ENCODE data around the gene SLC16A11. TPM values are rescaled to one million over a fixed set of nuclear protein-coding genes. Genes with fewer than 3 reads are reported as not detected.
A peak's percentile ranks its signal among the peaks of the same experiment; 100 is the strongest.

Gene SLC16A11
- total RNA-seq, 2 experiments from 2014 or later: 1.4 to 1.5 TPM

DNA sequence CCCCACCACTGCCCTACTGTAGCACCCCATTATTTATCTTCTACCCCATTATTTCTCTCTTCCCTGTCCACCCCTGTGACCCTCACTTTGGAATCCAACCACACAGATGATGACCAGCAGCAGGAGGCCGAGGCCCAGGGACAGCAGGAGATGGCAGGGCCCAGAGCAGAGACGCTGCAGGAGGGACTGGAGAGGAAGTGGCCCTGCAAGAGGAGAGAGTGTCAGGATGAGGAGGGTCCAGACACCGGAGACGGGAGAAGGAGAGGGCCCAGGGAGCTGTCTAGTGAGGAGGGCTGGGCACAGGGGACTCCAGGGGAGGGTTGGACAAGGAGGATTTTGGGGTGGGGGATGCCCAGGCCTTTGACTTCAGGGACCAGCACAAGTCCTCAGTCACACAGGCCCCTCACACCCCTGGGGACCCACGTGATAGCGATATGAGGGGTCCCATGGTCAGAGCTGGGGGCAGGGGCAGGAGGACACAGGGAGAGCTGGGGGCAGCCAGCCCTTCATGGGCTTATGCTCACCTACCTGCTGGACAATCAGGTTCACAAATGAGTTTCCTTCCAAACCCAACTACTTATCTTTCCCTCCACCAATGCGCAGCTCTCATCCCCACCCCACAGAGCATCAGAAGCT is 34.1 kb upstream of the SLC16A11 start:
- no peak overlapping the region for H3K4me3 Mint-ChIP-seq
- ChIA-PET POLR2A (no interaction called here), CTCF (no interaction called here)
- no peaks in the 10 kb centered on the region for H3K27me3 Mint-ChIP-seq
- no peak overlapping the region for H3K27ac Mint-ChIP-seq
- DNase-seq: no peak
- peaks cover 19% of the 10 kb centered on the region for H3K4me1 Mint-ChIP-seq (ENCODE audit: low read depth)
- intact Hi-C loops (cut with micrococcal nuclease): no loop called here
- no peaks in the 10 kb centered on the region for H3K9me3 Mint-ChIP-seq
- no peaks in the 10 kb centered on the region for H3K36me3 Mint-ChIP-seq

DNA sequence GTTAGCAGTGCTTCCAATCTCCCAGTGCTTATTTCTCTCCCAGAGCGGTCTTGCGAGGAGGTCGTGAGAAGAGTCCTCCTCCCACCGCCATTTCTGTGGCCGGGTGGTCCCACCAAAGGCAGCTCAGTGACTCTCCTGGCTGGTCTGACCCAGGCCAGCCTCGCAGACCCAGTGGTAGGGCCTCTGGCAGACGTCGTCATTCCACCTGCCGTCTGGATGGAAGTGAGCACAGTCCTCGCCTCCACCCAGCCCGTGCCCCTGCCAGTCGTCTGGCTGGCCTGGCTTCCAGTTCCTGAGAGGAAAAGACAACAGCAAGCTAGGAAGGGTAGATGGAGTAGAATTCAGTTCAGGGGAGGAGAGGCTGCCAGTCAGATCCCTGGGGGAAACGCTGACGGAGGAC is 31.0 kb upstream of the SLC16A11 start:
- no peaks in the 10 kb centered on the region for H3K36me3 Mint-ChIP-seq
- ChIA-PET POLR2A (no interaction called here), CTCF (interaction anchor here (1.5 kb wide), 1 partner anchor 231 kb away, joined by 4 read pairs; no protein-coding TSS in a partner anchor)
- no peak overlapping the region for H3K27ac Mint-ChIP-seq
- no peaks in the 10 kb centered on the region for H3K27me3 Mint-ChIP-seq
- intact Hi-C loops (cut with micrococcal nuclease): no loop called here
- H3K4me1 Mint-ChIP-seq (ENCODE audit: low read depth): no peaks in the 10 kb centered on the region
- DNase-seq: no peak
- no peaks in the 10 kb centered on the region for H3K9me3 Mint-ChIP-seq
- H3K4me3 Mint-ChIP-seq: no peak overlapping the region

- Mint-ChIP-seq H3K27me3 (no peaks in the 10 kb centered on the region), H3K4me1 (ENCODE audit: low read depth) (no peaks in the 10 kb centered on the region), H3K9me3 (peaks cover 18% of the 10 kb centered on the region), H3K27ac (no peak overlapping the region), H3K36me3 (peaks cover 4% of the 10 kb centered on the region), H3K4me3 (no peak overlapping the region)
- no peak for DNase-seq
- intact Hi-C loops (cut with micrococcal nuclease): no loop called here
- POLR2A ChIA-PET: no interaction called here
- CTCF ChIA-PET: no interaction called here
These were observed 28.5 kb upstream of the SLC16A11 start for GRCh38 chr17:7072406-7072805.

- no peak for DNase-seq
- H3K4me1 Mint-ChIP-seq (ENCODE audit: low read depth): no peaks in the 10 kb centered on the region
- H3K27me3 Mint-ChIP-seq: peaks cover 1% of the 10 kb centered on the region
- intact Hi-C loops (cut with micrococcal nuclease): no loop called here
- H3K9me3 Mint-ChIP-seq: peaks cover 21% of the 10 kb centered on the region
- no peak overlapping the region for H3K4me3 Mint-ChIP-seq
- H3K36me3 Mint-ChIP-seq: peaks cover 6% of the 10 kb centered on the region
- H3K27ac Mint-ChIP-seq: no peak overlapping the region
- CTCF ChIA-PET: interaction anchor here (0.6 to 0.7 kb wide), 2 partner anchors 11 to 21 kb away, joined by 3 to 4 read pairs; no protein-coding TSS in a partner anchor
- POLR2A ChIA-PET: no interaction called here
These were observed 26.8 kb upstream of the SLC16A11 start for GRCh38 chr17:7070712-7071111.

DNA sequence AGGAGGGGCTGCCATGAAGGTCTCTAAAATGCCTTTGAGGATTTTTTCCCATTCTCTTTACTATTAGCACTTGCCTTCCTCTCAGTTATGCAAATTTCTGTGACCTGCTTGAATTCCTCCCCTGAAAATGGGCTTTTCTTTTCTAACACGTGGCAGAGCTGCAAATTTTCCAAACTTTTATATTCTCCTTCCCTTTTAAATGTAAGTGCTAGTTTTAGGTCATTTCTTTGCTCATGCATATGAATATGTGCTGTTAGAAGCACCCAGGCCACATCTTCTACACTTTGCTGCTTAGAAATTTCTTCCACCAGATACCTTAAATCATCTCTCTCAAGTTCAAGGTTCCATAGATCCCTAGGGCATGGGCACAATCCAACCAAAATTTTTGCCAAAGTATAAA is 24.4 kb upstream of the SLC16A11 start:
- CTCF ChIA-PET: interaction anchor here (1.3 kb wide), 1 partner anchor 69 kb away, joined by 4 read pairs; no protein-coding TSS in a partner anchor
- POLR2A ChIA-PET: no interaction called here

DNA sequence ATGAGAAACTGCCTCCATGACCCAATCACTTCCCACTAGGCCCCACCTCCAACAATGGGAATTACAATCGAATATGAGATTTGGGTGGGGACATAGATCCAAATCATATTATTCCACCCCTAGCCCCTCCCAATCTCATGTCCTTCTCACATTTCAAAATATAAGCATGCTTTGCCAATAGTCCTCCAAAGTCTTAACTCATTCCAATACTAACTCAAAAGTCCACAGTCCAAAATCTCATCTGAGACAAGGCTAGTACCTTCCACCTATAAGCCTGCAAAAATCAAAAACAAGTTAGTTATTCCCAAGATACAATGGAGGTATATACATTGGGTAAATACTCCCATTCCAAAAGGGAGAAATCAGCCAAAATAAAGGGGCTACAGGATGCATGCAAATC is 23.3 kb upstream of the SLC16A11 start:
- peaks cover 17% of the 10 kb centered on the region for H3K27me3 Mint-ChIP-seq
- H3K36me3 Mint-ChIP-seq: peaks cover 6% of the 10 kb centered on the region
- no peak overlapping the region for H3K4me3 Mint-ChIP-seq
- DNase-seq: no peak
- CTCF ChIA-PET: interaction anchor here (0.7 to 1.3 kb wide), 2 partner anchors 10 to 70 kb away, joined by 4 to 5 read pairs; no protein-coding TSS in a partner anchor
- H3K4me1 Mint-ChIP-seq (ENCODE audit: low read depth): no peaks in the 10 kb centered on the region
- POLR2A ChIA-PET: no interaction called here
- peaks cover 21% of the 10 kb centered on the region for H3K9me3 Mint-ChIP-seq
- H3K27ac Mint-ChIP-seq: no peak overlapping the region
- intact Hi-C loops (cut with micrococcal nuclease): no loop called here

More for the DNA sequence above, 24.4 kb upstream of the SLC16A11 start:
- intact Hi-C loops (cut with micrococcal nuclease): no loop called here
- Mint-ChIP-seq H3K4me1 (ENCODE audit: low read depth) (no peaks in the 10 kb centered on the region), H3K9me3 (peaks cover 21% of the 10 kb centered on the region), H3K36me3 (peaks cover 6% of the 10 kb centered on the region), H3K4me3 (no peak overlapping the region), H3K27ac (no peak overlapping the region), H3K27me3 (peaks cover 12% of the 10 kb centered on the region)
- no peak for DNase-seq

DNA sequence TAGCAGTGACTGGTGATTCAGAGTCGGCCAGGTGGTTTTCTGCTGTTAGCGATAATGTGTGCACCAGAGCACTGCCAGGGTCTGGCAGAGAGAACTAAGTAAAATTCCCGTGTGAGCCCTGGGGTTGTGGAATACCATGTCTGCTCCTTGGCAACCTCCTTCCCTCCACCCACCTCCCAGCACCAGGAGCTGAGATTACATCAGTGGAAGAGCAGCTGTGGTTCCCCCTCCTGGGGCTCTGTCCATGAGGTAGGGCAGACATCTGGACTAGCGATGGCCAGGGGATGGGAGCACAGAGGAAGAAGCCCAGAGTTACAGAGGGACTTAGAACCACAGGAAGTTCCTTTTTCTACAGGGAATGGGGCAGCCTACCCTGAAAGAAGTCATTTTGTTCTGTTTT is 20.4 kb upstream of the SLC16A11 start:
- no peak for DNase-seq
- CTCF ChIA-PET: no interaction called here
- Mint-ChIP-seq H3K27me3 (peaks cover 17% of the 10 kb centered on the region), H3K36me3 (peaks cover 6% of the 10 kb centered on the region), H3K9me3 (peaks cover 21% of the 10 kb centered on the region), H3K27ac (no peak overlapping the region), H3K4me3 (no peak overlapping the region), H3K4me1 (ENCODE audit: low read depth) (peaks cover 16% of the 10 kb centered on the region)
- POLR2A ChIA-PET: interaction anchor here (0.9 kb wide), 1 partner anchor 17 kb away, joined by 3 read pairs; no protein-coding TSS in a partner anchor
- intact Hi-C loops (cut with micrococcal nuclease): no loop called here

DNA sequence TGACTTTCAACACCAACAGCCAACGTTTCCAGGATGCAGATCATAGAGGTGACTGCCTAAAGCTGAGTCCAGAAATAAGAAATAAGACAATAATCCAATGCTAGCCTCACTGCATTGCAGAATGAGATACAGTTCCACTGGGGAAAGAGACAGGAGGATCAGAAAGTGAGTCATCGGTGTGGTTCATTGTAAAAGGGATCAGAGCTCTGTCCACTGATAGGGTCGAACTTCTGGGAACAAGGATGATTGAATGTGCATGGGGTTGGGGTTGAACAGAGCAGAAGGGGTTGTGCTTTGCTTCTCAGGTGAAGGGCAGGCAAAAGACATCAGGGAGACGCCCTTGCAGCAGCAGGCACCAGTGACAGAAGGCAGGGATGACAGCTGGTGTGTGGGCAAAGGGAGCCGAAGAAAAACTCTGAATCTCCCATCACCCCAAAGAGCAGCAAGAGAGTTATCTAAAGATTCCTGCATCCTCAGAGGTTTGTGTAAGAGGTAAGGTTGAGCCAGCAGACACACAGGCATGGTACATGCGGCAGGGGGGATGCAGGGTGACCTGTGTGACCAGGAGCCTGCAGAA is 19.7 kb upstream of the SLC16A11 start:
- intact Hi-C loops (cut with micrococcal nuclease): no loop called here
- Mint-ChIP-seq H3K27ac (no peak overlapping the region), H3K9me3 (peaks cover 14% of the 10 kb centered on the region), H3K4me3 (no peak overlapping the region), H3K4me1 (ENCODE audit: low read depth) (peaks cover 23% of the 10 kb centered on the region), H3K27me3 (peaks cover 17% of the 10 kb centered on the region), H3K36me3 (peaks cover 5% of the 10 kb centered on the region)
- ChIA-PET CTCF (interaction anchor here (1.0 kb wide), 2 partner anchors 11 to 23 kb away, joined by 3 to 4 read pairs; no protein-coding TSS in a partner anchor), POLR2A (interaction anchor here (0.5 kb wide), 1 partner anchor 73 kb away, joined by 3 read pairs; no protein-coding TSS in a partner anchor)
- DNase-seq: no peak

DNA sequence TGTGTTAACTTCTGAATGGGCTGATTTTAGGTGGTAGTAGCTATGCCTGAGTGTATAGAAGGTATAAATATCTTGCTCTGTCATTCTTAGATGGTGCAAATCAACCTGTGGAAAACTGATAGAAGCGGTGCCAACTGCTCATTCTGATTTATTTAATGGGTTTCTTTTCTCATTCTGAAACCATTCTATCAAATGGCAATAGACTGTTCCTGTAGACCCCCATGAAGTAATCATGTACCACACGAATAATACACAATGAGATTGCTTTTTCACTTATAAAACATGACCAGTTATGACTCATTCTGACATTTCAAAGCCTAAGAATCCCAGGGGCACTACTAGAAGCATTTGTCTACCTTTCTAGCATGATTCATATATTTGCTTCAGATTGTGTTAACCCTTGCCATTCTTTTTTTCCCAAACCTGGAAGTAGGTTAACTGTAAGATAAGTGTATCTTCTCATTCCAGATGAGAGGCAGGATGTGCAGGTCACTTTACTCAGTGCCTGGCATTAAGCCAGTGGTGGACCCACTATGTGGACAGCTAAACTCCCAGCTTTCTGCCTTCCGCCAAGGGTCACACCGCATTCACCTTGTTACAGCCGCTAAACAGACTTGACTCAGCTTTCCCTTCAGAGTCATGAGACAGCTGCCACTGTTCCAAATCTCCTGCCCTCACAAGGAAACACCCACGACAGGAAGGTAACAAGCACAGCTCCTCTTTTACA is 16.4 kb upstream of the SLC16A11 start:
- H3K4me1 Mint-ChIP-seq (ENCODE audit: low read depth): peaks cover 24% of the 10 kb centered on the region
- H3K27me3 Mint-ChIP-seq: peaks cover 14% of the 10 kb centered on the region
- ChIA-PET POLR2A (interaction anchor here (0.8 to 1.8 kb wide), 3 partner anchors 11 to 73 kb away, joined by 3 to 13 read pairs (median 12); no protein-coding TSS in a partner anchor), CTCF (interaction anchor here (0.9 to 20.9 kb wide), 4 partner anchors 8 to 75 kb away, joined by 3 to 509 read pairs (median 6); no protein-coding TSS in a partner anchor)
- no peak overlapping the region for H3K4me3 Mint-ChIP-seq
- no peaks in the 10 kb centered on the region for H3K9me3 Mint-ChIP-seq
- peak; percentile 75 for DNase-seq
- H3K36me3 Mint-ChIP-seq: no peaks in the 10 kb centered on the region
- intact Hi-C loops (cut with micrococcal nuclease): loop anchor here (1.0 to 2.0 kb wide), 4 partner anchors 13 to 72 kb away; a partner anchor contains a TSS
- peak overlapping the region; percentile 91 for H3K27ac Mint-ChIP-seq

DNA sequence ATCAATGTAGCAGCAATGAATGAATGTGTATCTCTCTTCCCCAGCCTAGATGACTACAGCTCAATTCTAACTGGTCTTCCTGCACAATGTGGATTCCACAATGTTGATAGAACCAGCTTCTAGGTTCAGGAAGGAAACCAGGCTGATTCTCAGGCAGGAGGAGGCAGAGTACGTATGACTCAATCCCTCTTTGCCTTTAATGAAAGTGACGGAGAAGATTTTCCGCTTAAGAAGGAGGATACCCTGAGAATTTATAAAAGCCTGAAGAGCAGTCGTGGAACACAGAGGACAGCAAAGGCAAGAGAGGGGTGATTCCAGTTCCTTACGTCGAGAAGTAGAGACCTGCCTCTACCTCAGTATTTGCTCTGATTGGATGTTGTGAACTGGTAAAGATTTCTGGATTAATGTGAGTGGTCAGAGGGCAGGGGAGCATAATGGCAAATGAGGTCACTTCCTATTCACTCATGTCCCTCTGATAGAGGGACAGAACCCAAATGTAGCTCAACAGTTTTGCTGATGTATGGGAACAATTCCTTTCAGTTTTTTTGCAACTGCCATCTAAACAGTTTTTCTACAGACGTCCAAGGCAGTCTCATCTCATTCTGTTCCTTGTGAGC is 15.0 kb upstream of the SLC16A11 start:
- CTCF ChIA-PET: interaction anchor here (0.8 to 20.9 kb wide), 5 partner anchors 8 to 119 kb away, joined by 3 to 509 read pairs (median 3); no protein-coding TSS in a partner anchor
- POLR2A ChIA-PET: no interaction called here
- Mint-ChIP-seq H3K9me3 (no peaks in the 10 kb centered on the region), H3K27me3 (peaks cover 12% of the 10 kb centered on the region), H3K4me1 (ENCODE audit: low read depth) (peaks cover 24% of the 10 kb centered on the region), H3K36me3 (no peaks in the 10 kb centered on the region), H3K4me3 (no peak overlapping the region), H3K27ac (peak overlapping the region; percentile 32)
- intact Hi-C loops (cut with micrococcal nuclease): no loop called here
- no peak for DNase-seq

DNA sequence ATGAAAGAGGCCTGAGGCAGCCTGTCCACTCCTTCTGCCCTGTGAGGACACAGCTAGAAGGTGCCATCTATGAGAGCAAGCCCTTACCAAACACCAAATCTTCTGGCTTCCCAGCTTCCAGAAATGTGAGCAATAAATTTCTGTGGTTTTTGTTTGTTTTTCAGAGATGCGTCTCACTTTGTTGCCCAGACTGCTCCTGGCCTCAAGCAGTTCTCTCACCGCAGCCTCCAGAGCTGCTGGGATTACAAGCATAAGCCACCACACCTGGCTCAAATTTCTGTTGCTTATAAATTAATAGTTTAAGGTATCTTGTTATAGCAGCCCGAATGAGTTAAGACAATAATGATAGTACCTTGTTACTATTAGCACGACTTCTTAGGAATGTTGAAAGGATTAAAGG is 12.5 kb upstream of the SLC16A11 start:
- H3K4me3 Mint-ChIP-seq: no peak overlapping the region
- DNase-seq: no peak
- H3K27me3 Mint-ChIP-seq: no peaks in the 10 kb centered on the region
- peaks cover 23% of the 10 kb centered on the region for H3K4me1 Mint-ChIP-seq (ENCODE audit: low read depth)
- H3K36me3 Mint-ChIP-seq: no peaks in the 10 kb centered on the region
- intact Hi-C loops (cut with micrococcal nuclease): no loop called here
- ChIA-PET CTCF (interaction anchor here (0.7 to 20.9 kb wide), 3 partner anchors 11 to 79 kb away, joined by 5 to 509 read pairs (median 14); no protein-coding TSS in a partner anchor), POLR2A (interaction anchor here (0.7 kb wide), 1 partner anchor 731 kb away, joined by 3 read pairs; no protein-coding TSS in a partner anchor)
- H3K27ac Mint-ChIP-seq: no peak overlapping the region
- no peaks in the 10 kb centered on the region for H3K9me3 Mint-ChIP-seq
